ENCODE measurements around the gene EFCAB14.

DNA sequence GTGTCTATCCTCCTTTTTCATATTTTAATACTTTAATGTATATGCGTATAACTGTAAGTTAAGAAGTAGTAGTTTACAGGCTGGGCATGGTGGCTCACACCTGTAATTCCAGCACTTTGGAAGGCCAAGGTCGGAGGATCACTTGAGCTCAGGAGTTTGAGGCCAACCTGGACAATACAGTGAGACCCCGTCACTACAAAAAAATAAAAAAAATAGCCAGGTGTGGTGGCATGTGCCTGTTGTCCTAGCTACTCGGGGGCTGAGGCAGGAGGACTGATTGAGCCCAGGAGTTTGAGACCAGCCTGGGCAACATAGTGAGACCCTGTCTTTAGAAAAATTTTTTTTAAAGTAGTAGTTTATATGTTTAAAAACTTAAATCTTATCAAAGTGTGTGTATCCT lies 73.1 kb downstream of the EFCAB14 start:
- TF ChIP-seq, protein P1, sequence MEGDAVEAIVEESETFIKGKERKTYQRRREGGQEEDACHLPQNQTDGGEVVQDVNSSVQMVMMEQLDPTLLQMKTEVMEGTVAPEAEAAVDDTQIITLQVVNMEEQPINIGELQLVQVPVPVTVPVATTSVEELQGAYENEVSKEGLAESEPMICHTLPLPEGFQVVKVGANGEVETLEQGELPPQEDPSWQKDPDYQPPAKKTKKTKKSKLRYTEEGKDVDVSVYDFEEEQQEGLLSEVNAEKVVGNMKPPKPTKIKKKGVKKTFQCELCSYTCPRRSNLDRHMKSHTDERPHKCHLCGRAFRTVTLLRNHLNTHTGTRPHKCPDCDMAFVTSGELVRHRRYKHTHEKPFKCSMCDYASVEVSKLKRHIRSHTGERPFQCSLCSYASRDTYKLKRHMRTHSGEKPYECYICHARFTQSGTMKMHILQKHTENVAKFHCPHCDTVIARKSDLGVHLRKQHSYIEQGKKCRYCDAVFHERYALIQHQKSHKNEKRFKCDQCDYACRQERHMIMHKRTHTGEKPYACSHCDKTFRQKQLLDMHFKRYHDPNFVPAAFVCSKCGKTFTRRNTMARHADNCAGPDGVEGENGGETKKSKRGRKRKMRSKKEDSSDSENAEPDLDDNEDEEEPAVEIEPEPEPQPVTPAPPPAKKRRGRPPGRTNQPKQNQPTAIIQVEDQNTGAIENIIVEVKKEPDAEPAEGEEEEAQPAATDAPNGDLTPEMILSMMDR (IDR thresholded peaks at IDR 0.05 in 4 of 5, conservative IDR thresholded peaks at IDR 0.05 in 1 of 5) = no peak
- TF ChIP-seq POLR2A (IDR thresholded peaks at IDR 0.05) = no peak

Measured in gastrocnemius medialis (tissue), 4 donors.